Parathyroid adenoma (tissue), 2 donors: ENCODE results near the gene TNFRSF13B.
"Not testable (repeated sequence)": the region's sequence is repeated elsewhere in the genome, so short reads cannot be mapped to it uniquely, and the experiment has no call there.

Experiments used
- H2AFZ ChIP-seq: fragments of 300-600 bp; sonication (generic); one replicate; pipeline ENCODE4 v1.7.0; 2017; ENCODE audit warnings: antibody characterized with exemption, mild to moderate bottlenecking
- H3K27ac ChIP-seq: fragments of 300-600 bp; sonication (generic); one replicate; pipeline ENCODE4 v1.7.0; 2017
- H3K27me3 ChIP-seq: fragments of 300-600 bp; sonication (generic); one replicate; pipeline ENCODE4 v1.7.0; 2017; ENCODE audit warnings: low read length; ENCODE audit not compliant: control insufficient read depth, insufficient read depth
- H3K36me3 ChIP-seq: fragments of 300-600 bp; sonication (generic); one replicate; pipeline ENCODE4 v1.7.0; 2017; ENCODE audit warnings: low read length; ENCODE audit not compliant: control insufficient read depth, insufficient read depth
- H3K4me1 ChIP-seq: fragments of 300-600 bp; sonication (generic); one replicate; pipeline ENCODE4 v1.7.0; 2017; ENCODE audit warnings: control low read depth
- H3K4me2 ChIP-seq: fragments of 300-600 bp; sonication (generic); one replicate; pipeline ENCODE4 v1.7.0; 2017; ENCODE audit warnings: low read length
- H3K4me3 ChIP-seq: fragments of 300-600 bp; sonication (generic); one replicate; pipeline ENCODE4 v1.7.0; 2017; ENCODE audit warnings: low read depth, low read length
- H3K79me2 ChIP-seq: fragments of 300-600 bp; sonication (generic); one replicate; pipeline ENCODE4 v1.7.0; 2017; ENCODE audit warnings: control low read depth
- H3K9ac ChIP-seq: fragments of 300-600 bp; sonication (generic); one replicate; pipeline ENCODE4 v1.7.0; 2017; ENCODE audit warnings: mild to moderate bottlenecking
- H3K9me3 ChIP-seq: fragments of 300-600 bp; sonication (generic); one replicate; pipeline ENCODE4 v1.7.0; 2017; ENCODE audit warnings: low read length; ENCODE audit not compliant: control insufficient read depth
- TF ChIP-seq, protein P1 (sequence below): fragments of 300-600 bp; sonication (generic); IDR thresholded peaks from one replicate; pipeline ENCODE4 v1.7.0; 2017; ENCODE audit warnings: antibody characterized with exemption, mild to moderate bottlenecking
- donor health status: primary hyperparathyroidism.

The TNFRSF13B gene

DNA sequence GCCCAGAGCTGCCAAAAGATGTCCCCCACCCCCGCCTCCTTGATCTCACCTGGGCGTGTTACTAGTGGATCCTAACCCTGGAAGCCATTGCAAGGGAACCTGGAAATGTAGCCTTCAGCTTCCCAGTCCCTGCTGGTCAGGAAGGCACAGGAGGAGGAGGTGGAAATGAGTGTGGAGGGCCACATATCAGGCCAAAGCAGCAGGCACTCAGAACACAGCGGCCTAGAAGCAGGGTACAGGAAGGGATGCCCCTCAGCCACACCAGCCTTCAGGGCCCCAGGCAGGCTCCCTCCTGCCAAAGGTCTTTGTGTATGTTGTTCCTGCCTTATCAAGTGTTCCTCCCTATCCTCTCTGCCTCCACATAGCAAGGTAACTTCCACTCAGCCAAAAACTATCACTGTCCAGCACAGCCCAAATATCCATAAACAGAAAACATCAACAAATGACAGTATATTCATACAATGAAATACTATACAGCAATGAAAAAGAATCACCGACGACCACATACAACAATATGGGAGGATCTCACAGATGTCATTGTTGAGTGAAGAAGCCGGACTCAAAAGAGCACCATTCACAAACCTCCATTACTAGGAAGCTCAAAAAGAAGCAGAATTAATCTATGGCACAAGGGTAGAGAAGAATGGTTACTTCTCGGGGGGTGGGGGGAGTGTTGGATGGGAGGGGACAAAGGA is 28.2 kb upstream of the TNFRSF13B start:
- H3K27ac ChIP-seq = no peak overlapping the region
- no peaks in the 10 kb centered on the region for H3K36me3 ChIP-seq
- no peak overlapping the region for H3K9ac ChIP-seq

DNA sequence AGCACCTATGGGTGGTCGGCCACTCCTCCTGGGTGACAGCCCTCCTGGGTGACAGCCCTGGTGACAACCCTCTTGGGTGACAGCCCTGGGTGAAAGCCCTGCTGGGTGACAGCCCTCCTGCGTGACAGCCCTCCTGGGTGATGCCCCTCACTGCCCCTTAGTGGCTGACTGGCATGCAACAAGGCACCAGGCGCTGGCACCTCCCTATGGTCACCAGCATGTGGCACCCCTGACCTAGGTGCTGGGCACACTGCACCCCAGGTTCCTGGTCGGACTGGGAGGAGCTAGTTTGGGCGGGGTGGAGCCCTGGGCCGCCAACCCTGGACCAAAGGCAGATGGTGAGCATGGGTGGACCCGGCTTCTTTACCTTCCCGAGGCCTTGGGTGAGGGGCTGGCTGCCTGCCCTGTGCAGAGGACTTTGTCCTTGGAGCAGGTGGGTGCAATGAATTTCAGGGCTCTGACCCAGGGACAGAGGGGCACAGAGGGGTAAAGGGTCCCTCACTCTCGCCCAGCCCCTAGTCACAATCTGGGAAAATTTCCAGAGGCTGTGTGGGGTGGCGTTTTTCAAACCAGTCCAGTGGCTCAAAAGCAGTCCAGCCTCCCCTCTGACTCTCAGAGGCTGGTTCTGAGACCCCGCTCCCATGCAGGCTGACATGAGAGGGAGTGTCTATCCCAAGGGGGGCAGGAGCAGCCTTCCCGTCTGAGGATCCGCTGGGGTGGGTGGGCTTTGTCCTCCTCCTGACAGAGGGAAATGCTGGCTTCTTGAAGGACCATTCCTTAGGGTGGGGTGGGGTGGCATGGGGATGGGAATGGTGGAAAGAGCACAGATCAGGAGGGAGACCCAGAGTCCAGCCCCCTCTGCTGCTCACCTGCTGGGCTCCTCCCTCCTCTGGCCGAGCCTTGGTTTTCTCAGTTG is 25.9 kb upstream of the TNFRSF13B start:
- H3K27me3 ChIP-seq = no peaks in the 10 kb centered on the region

More for the DNA sequence above, 28.2 kb upstream of the TNFRSF13B start:
- H2AFZ ChIP-seq = no peak overlapping the region
- H3K4me3 ChIP-seq = no peak overlapping the region
- no peaks in the 10 kb centered on the region for H3K9me3 ChIP-seq
- no peaks in the 10 kb centered on the region for H3K27me3 ChIP-seq
- no peak overlapping the region for H3K4me2 ChIP-seq
- H3K79me2 ChIP-seq = no peaks in the 10 kb centered on the region
- TF ChIP-seq, protein P1, sequence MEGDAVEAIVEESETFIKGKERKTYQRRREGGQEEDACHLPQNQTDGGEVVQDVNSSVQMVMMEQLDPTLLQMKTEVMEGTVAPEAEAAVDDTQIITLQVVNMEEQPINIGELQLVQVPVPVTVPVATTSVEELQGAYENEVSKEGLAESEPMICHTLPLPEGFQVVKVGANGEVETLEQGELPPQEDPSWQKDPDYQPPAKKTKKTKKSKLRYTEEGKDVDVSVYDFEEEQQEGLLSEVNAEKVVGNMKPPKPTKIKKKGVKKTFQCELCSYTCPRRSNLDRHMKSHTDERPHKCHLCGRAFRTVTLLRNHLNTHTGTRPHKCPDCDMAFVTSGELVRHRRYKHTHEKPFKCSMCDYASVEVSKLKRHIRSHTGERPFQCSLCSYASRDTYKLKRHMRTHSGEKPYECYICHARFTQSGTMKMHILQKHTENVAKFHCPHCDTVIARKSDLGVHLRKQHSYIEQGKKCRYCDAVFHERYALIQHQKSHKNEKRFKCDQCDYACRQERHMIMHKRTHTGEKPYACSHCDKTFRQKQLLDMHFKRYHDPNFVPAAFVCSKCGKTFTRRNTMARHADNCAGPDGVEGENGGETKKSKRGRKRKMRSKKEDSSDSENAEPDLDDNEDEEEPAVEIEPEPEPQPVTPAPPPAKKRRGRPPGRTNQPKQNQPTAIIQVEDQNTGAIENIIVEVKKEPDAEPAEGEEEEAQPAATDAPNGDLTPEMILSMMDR = no peak
- H3K4me1 ChIP-seq = no peaks in the 10 kb centered on the region

DNA sequence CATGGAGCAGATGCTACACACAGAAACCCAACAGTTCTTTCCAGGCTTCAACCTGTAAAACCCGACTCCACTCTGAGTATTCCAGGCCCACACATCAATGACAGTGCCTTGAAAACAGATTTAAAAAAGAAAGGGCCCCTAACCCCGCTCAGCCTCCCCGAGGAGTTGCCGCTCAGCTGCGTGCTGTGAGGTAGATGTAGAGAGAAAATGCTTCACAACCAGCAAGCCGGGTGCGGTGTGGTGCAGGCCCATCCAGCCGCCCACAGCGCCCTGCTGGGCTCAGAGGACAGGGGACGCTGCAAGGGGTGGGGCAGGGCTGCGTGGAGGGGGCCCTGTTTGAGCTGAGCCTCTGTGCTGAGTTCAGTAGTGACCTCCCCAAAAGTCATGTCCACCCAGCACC is 24.8 kb upstream of the TNFRSF13B start:
- not testable (repeated sequence) for H3K9me3 ChIP-seq, H3K79me2 ChIP-seq

More for the DNA sequence above, 25.9 kb upstream of the TNFRSF13B start:
- Histone ChIP-seq H3K27ac (no peak overlapping the region), H3K4me1 (no peaks in the 10 kb centered on the region), H3K36me3 (no peaks in the 10 kb centered on the region), H3K79me2 (no peaks in the 10 kb centered on the region), H3K4me3 (no peak overlapping the region), H2AFZ (no peak overlapping the region), H3K4me2 (no peak overlapping the region), H3K9ac (no peak overlapping the region), H3K9me3 (no peaks in the 10 kb centered on the region)
- TF ChIP-seq, protein P1 = no peak

DNA sequence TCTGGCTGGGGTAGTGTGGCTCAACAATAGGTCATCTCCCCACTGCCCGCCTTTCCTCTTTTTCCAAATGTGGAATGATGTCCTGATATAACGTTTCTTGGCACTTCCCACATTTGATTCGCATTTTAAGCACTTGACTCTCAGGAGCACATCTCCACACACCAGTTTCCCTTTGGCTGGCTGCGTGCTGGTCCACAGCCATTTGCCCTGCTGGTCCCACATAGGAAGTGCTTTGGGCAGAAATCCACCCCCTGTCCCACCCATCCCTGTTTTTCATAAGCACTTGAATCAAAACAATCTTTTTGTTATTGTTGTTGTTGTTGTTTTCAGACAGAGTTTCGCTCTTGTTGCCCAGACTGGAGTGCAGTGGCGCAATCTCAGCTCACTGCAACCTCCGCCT is 24.0 kb upstream of the TNFRSF13B start:
- Histone ChIP-seq H3K4me1 (no peaks in the 10 kb centered on the region), H2AFZ (no peak overlapping the region)
- TF ChIP-seq, protein P1 = no peak

More for the DNA sequence above, 24.8 kb upstream of the TNFRSF13B start:
- H3K36me3 ChIP-seq, H3K27ac ChIP-seq, H2AFZ ChIP-seq, H3K27me3 ChIP-seq, H3K9ac ChIP-seq, H3K4me2 ChIP-seq, H3K4me1 ChIP-seq, H3K4me3 ChIP-seq: not testable (repeated sequence)

DNA sequence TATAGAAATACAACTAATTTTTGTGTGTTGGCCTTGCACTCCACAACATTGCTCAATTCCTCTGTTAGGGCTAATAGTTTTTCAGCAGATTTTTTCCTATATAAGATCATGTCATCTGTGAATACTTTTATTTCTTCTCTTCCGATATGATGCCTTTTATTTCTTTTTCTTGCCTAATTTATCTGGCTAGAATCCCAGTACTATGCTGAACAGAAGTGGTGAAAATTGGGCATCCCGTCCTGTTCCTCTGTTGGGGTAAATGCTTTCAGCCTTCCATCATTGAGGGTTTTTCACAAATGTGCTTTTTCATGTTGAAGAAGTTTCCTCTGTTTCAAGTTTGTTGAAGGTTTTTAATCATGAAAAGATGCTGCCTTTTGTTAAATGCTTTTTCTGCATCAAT is 22.7 kb upstream of the TNFRSF13B start:
- Histone ChIP-seq H3K79me2 (no peaks in the 10 kb centered on the region), H3K4me1 (no peaks in the 10 kb centered on the region), H3K9ac (no peak overlapping the region), H3K4me2 (no peak overlapping the region), H3K9me3 (no peaks in the 10 kb centered on the region), H3K4me3 (no peak overlapping the region), H3K27ac (no peak overlapping the region), H2AFZ (no peak overlapping the region), H3K36me3 (no peaks in the 10 kb centered on the region), H3K27me3 (no peaks in the 10 kb centered on the region)
- TF ChIP-seq, protein P1 = no peak

More for the DNA sequence above, 24.0 kb upstream of the TNFRSF13B start:
- Histone ChIP-seq H3K79me2 (no peaks in the 10 kb centered on the region), H3K9me3 (no peaks in the 10 kb centered on the region), H3K9ac (no peak overlapping the region), H3K27me3 (no peaks in the 10 kb centered on the region), H3K36me3 (no peaks in the 10 kb centered on the region), H3K27ac (no peak overlapping the region), H3K4me2 (no peak overlapping the region), H3K4me3 (no peak overlapping the region)
